Psoas muscle (tissue), 8 donors: ENCODE data around the gene ZNF558. TPM values are rescaled to one million over a fixed set of nuclear protein-coding genes. Genes with fewer than 3 reads are reported as not detected.
"Not testable (repeated sequence)": the region's sequence is repeated elsewhere in the genome, so short reads cannot be mapped to it uniquely, and the experiment has no call there.

Experiments used
- ATAC-seq, 4 donors: fragments of 200-7000 bp; cut with Tn5 transposase; one replicate each; pipeline ENCODE4 v1.9.1; 2020; ENCODE audit warnings: moderate library complexity in 3 of 4, mild to moderate bottlenecking in 2 of 4
- DNase-seq, 2 donors: peaks; one replicate each; pipeline ENCODE4 v3.0.0-alpha.2; 2020
- H3K27ac ChIP-seq: fragments of 200-600 bp; one replicate; pipeline ENCODE4 v1.8.0; 2022
- H3K27me3 ChIP-seq, 3 donors: fragments of 200-600 bp in 1 of 3; one replicate each; pipeline versions ENCODE4 v1.6.1 to v1.8.0; 2013 to 2022; ENCODE audit warnings: low read length in 2 of 3, mild to moderate bottlenecking in 2 of 3, moderate library complexity in 1 of 3; ENCODE audit not compliant: insufficient read depth in 3 of 3
- H3K36me3 ChIP-seq, 2 donors: fragments of 200-600 bp in 1 of 2; one replicate each; pipeline versions ENCODE4 v1.6.1 to v1.8.0; 2013 to 2022; ENCODE audit warnings: low read depth in 1 of 2, mild to moderate bottlenecking in 1 of 2, moderate library complexity in 1 of 2; ENCODE audit not compliant: insufficient read depth in 1 of 2
- H3K4me1 ChIP-seq: fragments of 200-600 bp; one replicate; pipeline ENCODE4 v1.8.0; 2022
- H3K4me3 ChIP-seq: fragments of 200-600 bp; one replicate; pipeline ENCODE4 v1.8.0; 2022; ENCODE audit warnings: mild to moderate bottlenecking
- H3K9me3 ChIP-seq: fragments of 200-600 bp; one replicate; pipeline ENCODE4 v1.8.0; 2022
- WGBS, 3 donors: extraction: QIAGEN DNeasy Blood & Tissue Kit; methylation state at CpG; one replicate each; pipeline versions ENCODE4 v1.1.6 to v1.1.7; 2013; 5-methylcytosine and 5-hydroxymethylcytosine counted together
- intact Hi-C, 2 donors: fragments of 100-400 bp; cut with DNase I; formaldehyde crosslinking; loops; one replicate each; pipeline versions ENCODE4 v1.11.0 to v1.14.2; 2022
- polyA plus RNA-seq, 3 donors: library from polyadenylated mRNA; stranded (reverse); fragments of 200-250 nt; gene quantifications; one replicate each; pipeline ENCODE4 v1.2.3, GENCODE V29; 2013
- total RNA-seq, 4 donors: library from RNA; stranded (reverse); fragmentation: NEBNext Ultra II Directional in 2 of 4; extraction: Animal tissue kit (Norgen Biotek cat#: 25700) in 2 of 4; gene quantifications; one replicate each; pipeline versions ENCODE4 v1.2.1 to v1.2.4, GENCODE V29; 2021 to 2023
- TF ChIP-seq, protein P1 (sequence below): fragments of 200-600 bp; IDR thresholded peaks from one replicate; pipeline ENCODE4 v1.8.0; 2022; ENCODE audit warnings: antibody characterized with exemption
- donor health status: healthy with polysubstance abuse.
- donor health status: DM: no; HTN: no; CAD: no; lungs with moderate emphysema.
- donor health status: Bipolar disorder and iron deficiency.
- donor health status: healthy.
- donor health status: DM: yes; HTN: yes; CAD: no.
- donor health status: DM: no; HTN: no; CAD: no.
- donor health status: DM: no; HTN: no; CAD: no.
- donor health status: DM: yes; HTN: yes; CAD: no.

The ZNF558 gene
- total and polyA plus RNA-seq, 7 donors, result 5.7 to 15.7 (median 13.7) TPM

DNA sequence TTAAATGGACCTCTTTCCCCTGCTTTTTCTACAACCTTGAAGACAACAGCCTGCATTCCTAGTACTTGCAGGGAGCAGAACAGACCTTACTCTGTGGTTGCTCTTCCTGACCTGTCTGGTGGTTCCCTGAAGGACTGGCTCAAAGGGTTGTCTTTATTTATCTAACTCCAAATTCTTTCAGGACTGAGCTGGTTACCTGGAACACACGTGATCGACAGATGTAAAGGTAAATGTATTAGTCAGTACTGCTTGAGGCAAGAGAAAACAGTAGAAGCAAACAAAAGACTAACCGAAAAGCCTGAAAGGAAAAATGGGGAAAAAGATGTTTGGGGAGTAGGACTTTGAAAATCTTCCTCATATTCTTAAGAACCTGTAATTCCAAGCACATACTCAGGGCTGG, 17.9 kb downstream of the ZNF558 start:
- ATAC-seq (no peak), DNase-seq (no peak)
- H3K9me3 ChIP-seq, result peaks cover 90% of the 10 kb centered on the region
- no peak overlapping the region for H3K27ac ChIP-seq
- H3K4me3 ChIP-seq, result no peak overlapping the region
- intact Hi-C loops, result no loop called here
- H3K4me1 ChIP-seq, result no peaks in the 10 kb centered on the region
- WGBS, 3 donors, result 97 to 99% (median 98%) methylated on average over 3 of the region's 3 CpGs
- H3K36me3 ChIP-seq, result peaks cover 60 to 97% of the 10 kb centered on the region in 2 donors
- no peaks in the 10 kb centered on the region for H3K27me3 ChIP-seq
- TF ChIP-seq, protein P1, sequence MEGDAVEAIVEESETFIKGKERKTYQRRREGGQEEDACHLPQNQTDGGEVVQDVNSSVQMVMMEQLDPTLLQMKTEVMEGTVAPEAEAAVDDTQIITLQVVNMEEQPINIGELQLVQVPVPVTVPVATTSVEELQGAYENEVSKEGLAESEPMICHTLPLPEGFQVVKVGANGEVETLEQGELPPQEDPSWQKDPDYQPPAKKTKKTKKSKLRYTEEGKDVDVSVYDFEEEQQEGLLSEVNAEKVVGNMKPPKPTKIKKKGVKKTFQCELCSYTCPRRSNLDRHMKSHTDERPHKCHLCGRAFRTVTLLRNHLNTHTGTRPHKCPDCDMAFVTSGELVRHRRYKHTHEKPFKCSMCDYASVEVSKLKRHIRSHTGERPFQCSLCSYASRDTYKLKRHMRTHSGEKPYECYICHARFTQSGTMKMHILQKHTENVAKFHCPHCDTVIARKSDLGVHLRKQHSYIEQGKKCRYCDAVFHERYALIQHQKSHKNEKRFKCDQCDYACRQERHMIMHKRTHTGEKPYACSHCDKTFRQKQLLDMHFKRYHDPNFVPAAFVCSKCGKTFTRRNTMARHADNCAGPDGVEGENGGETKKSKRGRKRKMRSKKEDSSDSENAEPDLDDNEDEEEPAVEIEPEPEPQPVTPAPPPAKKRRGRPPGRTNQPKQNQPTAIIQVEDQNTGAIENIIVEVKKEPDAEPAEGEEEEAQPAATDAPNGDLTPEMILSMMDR, result no peak

DNA sequence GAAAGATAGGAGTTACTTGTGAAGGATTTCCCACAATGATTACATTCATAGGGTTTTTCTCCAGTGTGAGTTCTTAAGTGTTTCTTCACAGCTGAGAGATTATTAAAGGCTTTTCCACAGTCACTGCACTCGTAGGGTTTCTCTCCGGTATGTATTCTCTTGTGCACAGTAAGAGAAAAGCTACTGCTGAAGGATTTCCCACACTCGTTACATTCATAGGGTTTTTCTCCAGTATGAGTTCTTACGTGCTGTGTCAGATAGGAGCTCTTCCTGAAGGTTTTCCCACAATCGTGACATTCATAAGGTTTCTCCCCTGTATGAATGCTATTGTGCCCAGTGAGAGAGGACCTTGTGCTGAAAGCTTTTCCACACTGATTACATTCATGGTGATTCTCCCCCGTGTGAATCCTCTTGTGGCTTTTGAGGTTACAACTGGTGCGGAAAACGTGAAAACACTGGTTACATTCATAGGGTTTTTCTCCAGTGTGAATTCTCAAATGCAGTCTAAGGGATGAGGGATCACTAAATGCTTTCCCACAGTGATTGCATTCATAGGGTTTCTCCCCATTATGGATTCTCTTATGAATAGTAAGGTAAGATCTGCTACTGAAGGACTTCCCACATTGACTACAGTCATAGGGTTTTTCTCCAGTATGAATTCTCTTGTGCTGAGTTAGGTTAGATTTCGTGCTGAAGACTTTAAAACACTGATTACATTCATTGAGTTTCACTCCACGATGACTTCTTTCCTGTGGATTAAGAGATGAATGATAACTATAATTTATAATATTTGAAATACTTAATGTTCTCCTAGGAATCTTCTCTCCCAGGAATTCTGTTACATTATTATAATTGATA, 20.6 kb downstream of the ZNF558 start:
- Histone ChIP-seq H3K36me3 (peaks cover 73 to 95% of the 10 kb centered on the region in 2 donors), H3K9me3 (peaks cover 93% of the 10 kb centered on the region), H3K27ac (no peak overlapping the region), H3K4me3 (no peak overlapping the region), H3K27me3 (no peaks in the 10 kb centered on the region), H3K4me1 (no peaks in the 10 kb centered on the region)
- WGBS, 3 donors, result 96 to 98% (median 97%) methylated on average over 10 of the region's 10 CpGs
- intact Hi-C loops, result no loop called here
- TF ChIP-seq, protein P1, result no peak
- ATAC-seq (no peak), DNase-seq (no peak)

DNA sequence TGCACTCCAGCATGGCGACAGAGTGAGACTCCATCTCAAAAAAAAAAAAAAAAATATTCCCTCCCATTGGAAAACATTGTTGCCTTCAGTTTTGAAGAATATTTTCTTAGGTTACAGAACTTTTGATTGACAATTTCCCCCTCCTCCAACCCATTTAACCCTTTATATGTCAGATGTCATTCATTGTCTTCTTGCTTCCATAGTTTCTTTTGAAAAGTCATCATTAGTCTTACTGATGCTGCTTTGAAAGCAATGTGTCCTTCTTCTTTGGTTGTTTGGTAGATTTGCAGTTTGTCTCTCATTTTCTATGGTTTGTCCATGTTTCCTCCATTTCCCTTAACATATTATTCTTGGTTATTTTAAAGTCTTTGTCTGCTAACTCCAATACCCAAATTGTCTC, 25.4 kb downstream of the ZNF558 start:
- ATAC-seq (no peak), DNase-seq (no peak)
- H3K36me3 ChIP-seq, result peaks cover 47 to 74% of the 10 kb centered on the region in 2 donors
- TF ChIP-seq, protein P1, result no peak
- peaks cover 77% of the 10 kb centered on the region for H3K9me3 ChIP-seq
- H3K4me1 ChIP-seq, result no peaks in the 10 kb centered on the region
- no peaks in the 10 kb centered on the region for H3K27me3 ChIP-seq
- H3K27ac ChIP-seq, result no peak overlapping the region
- H3K4me3 ChIP-seq, result no peak overlapping the region
- 100% methylated on average over 1 of the region's 1 CpG for WGBS, 3 donors
- intact Hi-C loops, result no loop called here

DNA sequence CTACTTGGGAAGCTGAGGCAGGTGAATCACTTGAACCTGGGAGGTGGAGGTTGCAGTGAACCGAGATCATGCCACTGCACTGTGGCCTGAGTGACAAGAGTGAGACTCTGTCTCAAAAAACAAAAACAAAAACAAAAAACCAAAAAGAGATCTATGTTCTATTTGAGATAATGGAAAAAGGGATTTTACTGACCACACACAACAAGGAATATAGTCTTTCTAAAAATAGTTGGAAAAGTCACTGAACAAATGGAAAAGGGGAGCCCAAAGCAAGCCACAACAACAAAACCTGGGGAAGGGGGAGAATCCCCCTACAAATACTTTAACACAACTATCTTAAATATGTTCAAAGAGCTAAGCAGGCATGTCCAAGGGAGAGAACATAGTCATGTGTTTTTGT, 37.3 kb downstream of the ZNF558 start:
- whole genome bisulfite sequencing, 3 donors, result 54 to 65% (median 61%) methylated on average over 1 of the region's 1 CpG
- no peak for DNase-seq
- intact Hi-C loops, result no loop called here
- no peak overlapping the region for H3K27ac ChIP-seq
- no peak for ATAC-seq
- TF ChIP-seq, protein P1, result no peak
- H3K36me3 ChIP-seq, result no peaks in the 10 kb centered on the region
- no peak overlapping the region for H3K4me3 ChIP-seq
- H3K27me3 ChIP-seq, result no peaks in the 10 kb centered on the region
- peaks cover 13% of the 10 kb centered on the region for H3K9me3 ChIP-seq
- H3K4me1 ChIP-seq, result no peaks in the 10 kb centered on the region

DNA sequence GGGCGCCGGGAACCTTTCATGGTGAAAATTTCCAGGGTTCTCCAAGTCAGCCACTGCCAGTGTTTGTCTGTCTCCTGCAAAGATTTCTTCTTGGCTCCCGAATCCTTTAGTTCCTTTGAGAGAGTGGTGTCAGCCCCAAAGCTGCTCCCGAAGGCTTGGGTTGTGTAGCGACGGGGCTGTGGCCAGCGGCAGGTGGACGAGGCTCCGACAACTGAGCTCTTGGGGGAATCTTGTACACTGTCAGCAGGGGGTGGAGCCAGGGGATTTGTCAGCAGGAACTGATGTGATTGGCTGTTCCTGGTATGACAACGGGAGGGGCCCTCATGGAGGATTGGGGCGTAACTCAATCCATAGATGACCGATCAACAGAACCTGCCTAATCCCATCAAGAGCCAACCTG, 58.5 kb downstream of the ZNF558 start:
- 69 to 90% methylated on average over 6 of the region's 12 CpGs; no CpG with 5 or more reads in 1 of the 3 donors for WGBS, 3 donors

DNA sequence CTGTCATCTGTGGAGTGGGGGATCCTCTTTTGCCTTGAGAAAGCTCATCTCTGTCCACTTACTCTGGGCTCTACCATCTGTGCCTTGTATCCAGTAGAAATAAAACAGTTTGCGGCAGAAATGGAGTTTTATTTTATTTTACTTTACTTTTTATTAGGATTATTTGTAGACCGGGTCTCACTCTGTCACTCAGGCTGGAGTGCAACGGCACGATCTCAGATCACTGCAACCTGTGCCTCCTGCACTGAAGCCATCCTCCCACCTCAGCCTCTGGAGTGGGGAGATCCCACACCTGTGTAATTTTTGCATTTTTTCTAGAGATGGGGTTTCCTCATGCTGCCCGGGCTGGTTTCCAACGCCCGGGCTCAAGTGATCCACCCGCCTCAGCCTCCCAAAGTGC, 62.8 kb downstream of the ZNF558 start:
- H3K4me1 ChIP-seq, H3K9me3 ChIP-seq, intact Hi-C loops, DNase-seq, H3K36me3 ChIP-seq, H3K4me3 ChIP-seq, H3K27ac ChIP-seq, H3K27me3 ChIP-seq, ATAC-seq: not testable (repeated sequence)
- WGBS, 3 donors, result 91 to 94% (median 92%) methylated on average over 3 of the region's 8 CpGs

More for the DNA sequence above, 58.5 kb downstream of the ZNF558 start:
- H3K4me3 ChIP-seq, H3K4me1 ChIP-seq, ATAC-seq, H3K9me3 ChIP-seq, H3K27me3 ChIP-seq, H3K27ac ChIP-seq, H3K36me3 ChIP-seq, intact Hi-C loops, DNase-seq: not testable (repeated sequence)

DNA sequence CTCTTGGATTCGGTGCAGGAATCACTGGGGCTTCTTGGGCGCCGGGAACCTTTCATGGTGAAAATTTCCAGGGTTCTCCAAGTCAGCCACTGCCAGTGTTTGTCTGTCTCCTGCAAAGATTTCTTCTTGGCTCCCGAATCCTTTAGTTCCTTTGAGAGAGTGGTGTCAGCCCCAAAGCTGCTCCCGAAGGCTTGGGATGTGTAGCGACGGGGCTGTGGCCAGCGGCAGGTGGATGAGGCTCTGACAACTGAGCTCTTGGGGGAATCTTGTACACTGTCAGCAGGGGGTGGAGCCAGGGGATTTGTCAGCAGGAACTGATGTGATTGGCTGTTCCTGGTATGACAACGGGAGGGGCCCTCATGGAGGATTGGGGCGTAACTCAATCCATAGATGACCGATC, 64.8 kb downstream of the ZNF558 start:
- DNase-seq, result peak in 1 of 2 donors; percentile 9
- ATAC-seq, H3K9me3 ChIP-seq, H3K4me1 ChIP-seq, H3K27ac ChIP-seq, H3K4me3 ChIP-seq, intact Hi-C loops, H3K36me3 ChIP-seq, H3K27me3 ChIP-seq: not testable (repeated sequence)
- 71 to 85% methylated on average over 5 of the region's 11 CpGs; no CpG with 5 or more reads in 1 of the 3 donors for WGBS, 3 donors
